H1 (cell line): ENCODE results near the gene SAFB. TPM values are rescaled to one million over a fixed set of nuclear protein-coding genes. Genes with fewer than 3 reads are reported as not detected.

Source experiments
- CTCF ChIA-PET: fragments of 300-600 bp; sonication (Branson Sonifier 250); formaldehyde crosslinking; loops from one replicate; lab custom pipeline; 2021; ENCODE audit not compliant: partially characterized antibody; lab: Charles Lee
- POLR2A ChIA-PET: fragments of 300-600 bp; sonication (Branson Sonifier 250); formaldehyde crosslinking; loops from one replicate; lab custom pipeline; 2021; ENCODE audit warnings: inconsistent platforms; ENCODE audit not compliant: partially characterized antibody; lab: Charles Lee
- DNase-seq, 2 experiments: peaks; one replicate each; pipeline versions ENCODE4 v3.0.0 to v3.0.0-alpha.2; 2010 to 2022; ENCODE audit warnings: low spot score in 2 of 2, low read depth in 1 of 2, mixed read lengths in 1 of 2
- FAIRE-seq: peaks from 2 replicates; lab custom pipeline; 2011; peaks lifted over from hg19 to GRCh38; lab: Jason Lieb, UNC
- H2AFZ ChIP-seq: 2 replicates; pipeline ENCODE4 v1.8.1; 2012; ENCODE audit warnings: low read length, inconsistent platforms
- H2AK5ac ChIP-seq: 2 replicates; pipeline ENCODE4 v1.6.1; 2013; ENCODE audit warnings: low read depth, low read length
- H2BK120ac ChIP-seq: replicated peaks from 2 replicates; pipeline ENCODE3; 2013; ENCODE audit warnings: low read depth, low read length, inconsistent platforms
- H2BK12ac ChIP-seq: 2 replicates; pipeline ENCODE4 v1.6.1; 2013; ENCODE audit warnings: low read depth, low read length
- H2BK15ac ChIP-seq: 2 replicates; pipeline ENCODE4 v1.6.1; 2013; ENCODE audit warnings: low read length
- H2BK20ac ChIP-seq: 2 replicates; pipeline ENCODE4 v1.6.1; 2013; ENCODE audit warnings: low read length
- H2BK5ac ChIP-seq: 2 replicates; pipeline ENCODE4 v1.6.1; 2013; ENCODE audit warnings: low read depth, low read length
- H3K14ac ChIP-seq: 2 replicates; pipeline ENCODE4 v1.6.1; 2013; ENCODE audit warnings: inconsistent platforms; ENCODE audit not compliant: insufficient read length
- H3K18ac ChIP-seq: 2 replicates; pipeline ENCODE4 v1.6.1; 2013; ENCODE audit warnings: low read length; ENCODE audit errors: extremely low read depth
- H3K23ac ChIP-seq: 2 replicates; pipeline ENCODE4 v1.6.1; 2013; ENCODE audit warnings: inconsistent platforms; ENCODE audit not compliant: insufficient read length
- H3K23me2 ChIP-seq: 2 replicates; pipeline ENCODE4 v1.6.1; 2013; ENCODE audit warnings: low read depth, low read length
- H3K27ac ChIP-seq: 2 replicates; pipeline ENCODE4 v1.6.1; 2011; ENCODE audit warnings: low read depth, low read length, inconsistent platforms
- H3K27me3 ChIP-seq, 4 experiments: replicated peaks in 1 of 4; 1 replicate in 1 of 4; 2 replicates in 3 of 4; pipeline versions ENCODE4 v1.6.1 to v1.8.1; 2011 to 2013; ENCODE audit warnings: low read length in 3 of 4, mild to moderate bottlenecking in 3 of 4, inconsistent platforms in 2 of 4, mixed read lengths in 2 of 4, moderate library complexity in 1 of 4; ENCODE audit not compliant: control insufficient read depth in 3 of 4, insufficient read depth in 3 of 4; ENCODE audit errors: extremely low read depth in 1 of 4
- H3K36me3 ChIP-seq, 4 experiments: 2 replicates each; pipeline versions ENCODE4 v1.6.1 to v1.8.1; 2011 to 2013; ENCODE audit warnings: mild to moderate bottlenecking in 4 of 4, low read length in 3 of 4, moderate library complexity in 2 of 4, control low read depth in 1 of 4, inconsistent platforms in 1 of 4; ENCODE audit not compliant: insufficient read depth in 4 of 4, control insufficient read depth in 2 of 4
- H3K4ac ChIP-seq: replicated peaks from 2 replicates; pipeline ENCODE3; 2013; ENCODE audit warnings: low read length, low read depth, mixed read lengths, inconsistent platforms; ENCODE audit not compliant: insufficient read length
- H3K4me1 ChIP-seq, 4 experiments: replicated peaks in 1 of 4; 1 replicate in 1 of 4; 2 replicates in 3 of 4; pipeline versions ENCODE4 v1.6.1 to v1.8.1; 2011 to 2013; ENCODE audit warnings: low read length in 3 of 4, inconsistent platforms in 2 of 4, mixed read lengths in 1 of 4; ENCODE audit not compliant: insufficient read depth in 4 of 4, control insufficient read depth in 3 of 4
- H3K4me2 ChIP-seq, 2 experiments: 2 replicates each; pipeline versions ENCODE4 v1.6.1 to v1.8.1; 2011 to 2013; ENCODE audit warnings: low read depth in 2 of 2, low read length in 2 of 2, control low read depth in 1 of 2, inconsistent platforms in 1 of 2, mild to moderate bottlenecking in 1 of 2; ENCODE audit not compliant: insufficient read depth in 1 of 2
- H3K4me3 ChIP-seq, 4 experiments: fragments of 200-600, 300-600 bp in 1 of 4; sonication (generic), shearing (Covaris generic), sonication (Bioruptor Twin) in 1 of 4; 2 replicates each; pipeline versions ENCODE4 v1.5.1 to v1.8.1; 2011 to 2016; ENCODE audit warnings: low read length in 4 of 4, low read depth in 3 of 4, control low read depth in 2 of 4, inconsistent platforms in 2 of 4, mild to moderate bottlenecking in 2 of 4, mixed read lengths in 1 of 4, moderate library complexity in 1 of 4; ENCODE audit not compliant: insufficient read depth in 2 of 4; ENCODE audit errors: extremely low read depth in 1 of 4
- H3K56ac ChIP-seq: replicated peaks from 2 replicates; pipeline ENCODE3; 2013; ENCODE audit warnings: low read depth, mild to moderate bottlenecking, mixed read lengths, low read length, inconsistent platforms; ENCODE audit not compliant: insufficient read length
- H3K79me1 ChIP-seq: 2 replicates; pipeline ENCODE4 v1.6.1; 2013; ENCODE audit warnings: low read depth, low read length, control low read depth
- H3K79me2 ChIP-seq, 2 experiments: 2 replicates each; pipeline versions ENCODE4 v1.6.1 to v1.8.1; 2012 to 2013; ENCODE audit warnings: low read length in 2 of 2, mild to moderate bottlenecking in 2 of 2, inconsistent platforms in 1 of 2; ENCODE audit not compliant: insufficient read depth in 2 of 2, control insufficient read depth in 1 of 2
- H3K9ac ChIP-seq, 4 experiments: replicated peaks in 1 of 4; 1 replicate in 1 of 4; 2 replicates in 3 of 4; pipeline versions ENCODE4 v1.6.1 to v1.8.1; 2011 to 2013; ENCODE audit warnings: low read depth in 3 of 4, low read length in 3 of 4, control low read depth in 2 of 4, mild to moderate bottlenecking in 2 of 4, moderate library complexity in 2 of 4, inconsistent platforms in 1 of 4; ENCODE audit errors: extremely low read depth in 1 of 4
- H3K9me3 ChIP-seq, 2 experiments: 2 replicates each; pipeline versions ENCODE4 v1.6.1 to v1.8.1; 2012 to 2013; ENCODE audit warnings: mild to moderate bottlenecking in 2 of 2, moderate library complexity in 2 of 2, control low read depth in 1 of 2, inconsistent platforms in 1 of 2, low read depth in 1 of 2, low read length in 1 of 2, mixed read lengths in 1 of 2; ENCODE audit not compliant: insufficient read depth in 2 of 2
- H4K20me1 ChIP-seq, 2 experiments: replicated peaks in 1 of 2; 2 replicates each; pipeline versions ENCODE3 to v1.8.1; 2011 to 2013; ENCODE audit warnings: inconsistent platforms in 2 of 2, low read length in 2 of 2, mild to moderate bottlenecking in 1 of 2; ENCODE audit not compliant: insufficient read depth in 2 of 2, control insufficient read depth in 1 of 2
- H4K5ac ChIP-seq: 2 replicates; pipeline ENCODE4 v1.6.1; 2013; ENCODE audit warnings: low read length, low read depth, mixed read lengths, inconsistent platforms; ENCODE audit not compliant: insufficient read length
- H4K8ac ChIP-seq: 2 replicates; pipeline ENCODE4 v1.8.0; 2013; ENCODE audit warnings: mild to moderate bottlenecking, moderate library complexity, low read length, inconsistent platforms; ENCODE audit not compliant: insufficient read depth; ENCODE audit errors: extremely low read depth
- H4K91ac ChIP-seq: replicated peaks from 2 replicates; pipeline ENCODE3; 2013; ENCODE audit warnings: low read length, mixed read lengths, inconsistent platforms; ENCODE audit not compliant: insufficient read length
- CBX8 ChIP-seq: fragments of 300-800, 300-1000 bp; sonication (generic); IDR thresholded peaks from 2 replicates; pipeline ENCODE4 v1.7.1; 2016; ENCODE audit warnings: low read depth, low read length, borderline replicate concordance
- CEBPB ChIP-seq: IDR thresholded peaks from 2 replicates; pipeline ENCODE4 v1.6.1; 2012; ENCODE audit warnings: low read depth, low read length
- E2F6 ChIP-seq: IDR thresholded peaks from 2 replicates; pipeline ENCODE4 v1.6.1; 2012; ENCODE audit warnings: inconsistent platforms
- GTF2F1 ChIP-seq: IDR thresholded peaks from 2 replicates; pipeline ENCODE4 v1.6.1; 2012; ENCODE audit warnings: low read depth, low read length, improper control_type of control experiment, borderline replicate concordance
- MAFK ChIP-seq: IDR thresholded peaks from 2 replicates; pipeline ENCODE4 v1.6.1; 2012; ENCODE audit warnings: low read depth, mild to moderate bottlenecking, improper control_type of control experiment, low read length
- MAX ChIP-seq: IDR thresholded peaks from 2 replicates; pipeline ENCODE4 v1.6.1; 2012; ENCODE audit warnings: inconsistent platforms
- SIN3A ChIP-seq, 2 experiments: IDR thresholded peaks in 1 of 2; conservative IDR thresholded peaks in 1 of 2; 2 replicates each; pipeline ENCODE4 v1.6.1; 2011 to 2012; ENCODE audit warnings: low read length in 2 of 2, improper control_type of control experiment in 1 of 2, low read depth in 1 of 2, mild to moderate bottlenecking in 1 of 2
- SIRT6 ChIP-seq: IDR thresholded peaks from one replicate; pipeline ENCODE4 v1.7.1; 2012; ENCODE audit warnings: low read length, inconsistent platforms
- SUZ12 ChIP-seq: fragments of 200-600 bp; sonication (generic); IDR thresholded peaks from 2 replicates; pipeline ENCODE4 v1.6.1; 2012; ENCODE audit warnings: mild to moderate bottlenecking, inconsistent platforms, low read length, moderate library complexity, mixed read lengths
- TBP ChIP-seq: IDR thresholded peaks from 2 replicates; pipeline ENCODE4 v1.6.1; 2011; ENCODE audit warnings: low read depth, low read length, improper control_type of control experiment
- WGBS, 2 experiments: shearing (Covaris generic) in 1 of 2; methylation state at CpG; one replicate each; pipeline versions ENCODE4 v1.1.6 to v1.1.7; 2013 to 2015; ENCODE audit warnings: low lambda C conversion rate in 2 of 2, mixed read lengths in 2 of 2, inconsistent platforms in 1 of 2, low coverage in 1 of 2, missing lambda C conversion rate in 1 of 2; ENCODE audit not compliant: insufficient replicate concordance in 2 of 2, insufficient coverage in 1 of 2, insufficient read length in 1 of 2; ENCODE audit errors: extremely low coverage in 1 of 2, missing lambda C conversion rate in 1 of 2; 5-methylcytosine and 5-hydroxymethylcytosine counted together
- polyA plus RNA-seq, 7 experiments: library from polyadenylated mRNA; depleted of rRNA in 3 of 7; stranded (reverse) in 5 of 7; unstranded in 2 of 7; fragments of >200 nt in 5 of 7; fragments of 200-250 nt in 2 of 7; gene quantifications; 1 replicate in 5 of 7; 2 replicates in 1 of 7; 4 replicates in 1 of 7; pipeline versions ENCODE4 v1.2.1 to v1.2.3, GENCODE V29; 2011 to 2013; ENCODE audit warnings: missing spikeins in 2 of 7, mixed read lengths in 2 of 7
- total RNA-seq: library from RNA; stranded (reverse); fragmentation: NEBNext Ultra II Directional; extraction: Animal tissue kit (Norgen Biotek cat#: 25700); gene quantifications from 2 replicates; pipeline ENCODE4 v1.2.1, GENCODE V29; 2021

Gene SAFB
- total and polyA plus RNA-seq, 2 of the 8 experiments (the other 6 are each of a cell fraction or from before 2014, with no cell fraction given), result 27.0 to 110 TPM

GRCh38 chr19:5693195-5694166 lies 70.6 kb downstream of the SAFB start:
- peaks cover 37 to 68% (median 63%) of the 10 kb centered on the region in 4 experiments for H3K36me3 ChIP-seq
- peaks cover 6% of the 10 kb centered on the region for H3K79me1 ChIP-seq
- DNase-seq (no peak), FAIRE-seq (no peak)
- H3K4ac ChIP-seq, result peak overlapping the region; percentile 78
- no peak overlapping the region for H3K14ac ChIP-seq
- no peak overlapping the region for H2AK5ac ChIP-seq
- WGBS, 2 experiments, result 93% methylated on average over 39 of the region's 39 CpGs; no CpG with 5 or more reads in 1 of the 2 experiments
- no peak overlapping the region for H3K4me2 ChIP-seq
- H2BK20ac ChIP-seq, result no peak overlapping the region
- no peak overlapping the region for H3K23ac ChIP-seq
- no peak overlapping the region for H3K56ac ChIP-seq
- no peaks in the 10 kb centered on the region for H3K9me3 ChIP-seq
- H3K79me2 ChIP-seq, result peaks cover 10 to 39% of the 10 kb centered on the region in 2 experiments
- no peak overlapping the region for H2BK15ac ChIP-seq
- H3K9ac ChIP-seq, result no peak overlapping the region; a peak in 1 of 7 replicates
- 0 out of 2 replicates have a peak overlapping the region, but pooled peaks have one; percentile 52 for H2BK5ac ChIP-seq
- no peak overlapping the region for H2AFZ ChIP-seq
- POLR2A ChIA-PET, result interaction anchor here (0.7 to 15.6 kb wide), 13 partner anchors 11 to 117 kb away, joined by 3 to 620 read pairs (median 3); partner anchors contain the start of genes CATSPERD, DUS3L, LONP1 and SAFB
- no peaks in the 10 kb centered on the region; a peak in 1 of 7 replicates for H3K4me1 ChIP-seq
- no peak overlapping the region for H2BK12ac ChIP-seq
- H2BK120ac ChIP-seq, result no peak overlapping the region
- no peak overlapping the region for H3K4me3 ChIP-seq
- no peak overlapping the region for H4K91ac ChIP-seq
- no peak overlapping the region for H3K27ac ChIP-seq
- peaks cover 2% of the 10 kb centered on the region; the same call in 1 of the 2 replicates for H3K23me2 ChIP-seq
- no peak overlapping the region; the same call in none of the 2 replicates for H4K8ac ChIP-seq
- no peaks in the 10 kb centered on the region for H3K27me3 ChIP-seq
- H4K20me1 ChIP-seq, result peaks cover 43 to 46% of the 10 kb centered on the region in 2 experiments
- CTCF ChIA-PET, result interaction anchor here (0.8 to 1.0 kb wide), 2 partner anchors 26 to 100 kb away, joined by 3 to 4 read pairs; no protein-coding TSS in a partner anchor
- peak overlapping the region; percentile 25 for H4K5ac ChIP-seq
- no peak overlapping the region for H3K18ac ChIP-seq
- TF ChIP-seq CBX8 (no peak), CEBPB (no peak), E2F6 (0 out of 2 replicates have a peak, but pooled peaks have one; percentile 9), SUZ12 (no peak), SIN3A (conservative IDR thresholded peaks at IDR 0.05 in 1 of 2, IDR thresholded peaks at IDR 0.05 in 1 of 2; ENCODE audit: low read depth in 1 of 2, low read length in 2 of 2) (no peak), SIRT6 (no peak), GTF2F1 (no peak), TBP (no peak), MAX (0 out of 2 replicates have a peak, but pooled peaks have one; percentile 27), MAFK (no peak)
